ENCODE measurements around the gene P3H2. TPM values are rescaled to one million over a fixed set of nuclear protein-coding genes. Genes with fewer than 3 reads are reported as not detected.
"Not testable (repeated sequence)": the region's sequence is repeated elsewhere in the genome, so short reads cannot be mapped to it uniquely, and the experiment has no call there.

Gene P3H2, protein sequence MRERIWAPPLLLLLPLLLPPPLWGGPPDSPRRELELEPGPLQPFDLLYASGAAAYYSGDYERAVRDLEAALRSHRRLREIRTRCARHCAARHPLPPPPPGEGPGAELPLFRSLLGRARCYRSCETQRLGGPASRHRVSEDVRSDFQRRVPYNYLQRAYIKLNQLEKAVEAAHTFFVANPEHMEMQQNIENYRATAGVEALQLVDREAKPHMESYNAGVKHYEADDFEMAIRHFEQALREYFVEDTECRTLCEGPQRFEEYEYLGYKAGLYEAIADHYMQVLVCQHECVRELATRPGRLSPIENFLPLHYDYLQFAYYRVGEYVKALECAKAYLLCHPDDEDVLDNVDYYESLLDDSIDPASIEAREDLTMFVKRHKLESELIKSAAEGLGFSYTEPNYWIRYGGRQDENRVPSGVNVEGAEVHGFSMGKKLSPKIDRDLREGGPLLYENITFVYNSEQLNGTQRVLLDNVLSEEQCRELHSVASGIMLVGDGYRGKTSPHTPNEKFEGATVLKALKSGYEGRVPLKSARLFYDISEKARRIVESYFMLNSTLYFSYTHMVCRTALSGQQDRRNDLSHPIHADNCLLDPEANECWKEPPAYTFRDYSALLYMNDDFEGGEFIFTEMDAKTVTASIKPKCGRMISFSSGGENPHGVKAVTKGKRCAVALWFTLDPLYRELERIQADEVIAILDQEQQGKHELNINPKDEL
- total RNA-seq (not detected), polyA plus RNA-seq (not detected), total RNA-seq (0 to 0.43 (median 0) reads per million in 6 experiments)

DNA sequence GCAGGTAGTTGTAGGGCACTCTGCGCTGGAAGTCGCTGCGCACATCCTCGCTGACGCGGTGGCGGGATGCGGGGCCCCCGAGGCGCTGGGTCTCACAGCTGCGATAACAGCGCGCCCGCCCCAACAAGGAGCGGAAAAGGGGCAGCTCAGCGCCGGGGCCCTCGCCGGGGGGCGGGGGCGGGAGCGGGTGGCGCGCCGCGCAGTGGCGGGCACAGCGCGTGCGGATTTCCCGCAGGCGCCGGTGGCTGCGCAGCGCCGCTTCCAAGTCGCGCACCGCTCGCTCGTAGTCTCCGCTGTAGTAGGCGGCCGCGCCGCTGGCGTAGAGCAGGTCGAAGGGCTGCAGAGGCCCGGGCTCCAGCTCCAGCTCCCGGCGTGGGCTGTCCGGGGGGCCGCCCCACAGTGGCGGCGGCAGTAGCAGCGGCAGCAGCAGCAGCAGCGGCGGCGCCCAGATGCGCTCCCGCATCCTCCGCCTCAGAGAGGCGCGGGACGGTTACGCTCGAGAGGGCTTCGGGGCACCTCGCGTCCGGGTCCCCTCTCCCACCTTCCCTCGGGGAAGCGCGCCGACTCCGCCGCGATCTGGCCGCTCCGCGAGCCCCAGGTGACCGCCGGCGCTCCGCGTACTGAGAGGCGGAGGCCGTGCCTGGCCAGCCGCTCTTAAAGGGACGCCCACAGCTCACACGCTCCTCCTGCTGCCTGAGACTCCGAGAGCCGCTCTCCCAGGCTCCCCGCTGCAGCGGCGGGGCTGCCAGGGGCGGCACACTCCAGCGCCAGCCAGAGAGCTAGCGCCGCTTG lies at the start of gene P3H2:
TSS of gene P3H2 (minus strand) at position 629 of the 792 bp plus-strand sequence. CDS start at position 463, 166 bp downstream.
- peaks cover 32 to 84% (median 54%) of the 10 kb centered on the region in 5 donors for H3K27me3 Mint-ChIP-seq
- POLR2A ChIA-PET = no interaction called here
- no peaks in the 10 kb centered on the region for H3K9me3 Mint-ChIP-seq
- no peak within 1 kb of the TSS for H3K27ac Mint-ChIP-seq
- ATAC-seq = peak in 1 of 2 donors; percentile 46
- peak in 1 of 10 donors; percentile 5 for DNase-seq
- peaks cover 6 to 10% (median 8%) of the 10 kb centered on the region in 4 donors for H3K4me1 Mint-ChIP-seq
- H3K4me3 Mint-ChIP-seq = peak within 1 kb of the TSS; percentile 46 to 81 (median 70)
- H3K36me3 Mint-ChIP-seq = peaks cover 0 to 3% (median 0%) of the 10 kb centered on the region in 3 donors

DNA sequence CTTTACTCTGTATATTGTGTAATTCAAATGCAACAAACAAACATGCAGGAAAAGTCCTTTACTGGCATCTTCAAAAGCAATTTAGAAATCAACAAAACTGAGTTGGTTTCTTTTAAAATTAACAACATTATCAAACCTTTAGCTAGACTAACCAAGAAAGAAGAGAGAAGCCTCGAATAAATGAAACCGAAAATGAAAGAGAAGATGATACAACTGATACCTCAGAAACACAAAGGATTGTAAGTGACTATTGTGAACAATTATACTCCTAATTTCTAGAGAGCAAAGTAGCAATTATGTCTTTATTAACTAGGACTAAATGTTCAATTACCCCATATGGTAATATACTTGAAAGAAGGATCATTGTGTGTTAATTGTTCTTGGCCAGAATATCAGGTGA lies 49.2 kb upstream of the P3H2 start:
- Mint-ChIP-seq H3K27me3 (peaks cover 1 to 10% (median 6%) of the 10 kb centered on the region in 5 donors), H3K27ac (peak overlapping the region in 6 of 10 donors; percentile 7 to 70 (median 47)), H3K4me1 (peaks cover 0 to 19% (median 10%) of the 10 kb centered on the region in 4 donors), H3K9me3 (no peaks in the 10 kb centered on the region), H3K36me3 (no peaks in the 10 kb centered on the region), H3K4me3 (peak overlapping the region; percentile 9 to 76 (median 53))
- POLR2A ChIA-PET = no interaction called here
- ATAC-seq = no peak
- DNase-seq = no peak

DNA sequence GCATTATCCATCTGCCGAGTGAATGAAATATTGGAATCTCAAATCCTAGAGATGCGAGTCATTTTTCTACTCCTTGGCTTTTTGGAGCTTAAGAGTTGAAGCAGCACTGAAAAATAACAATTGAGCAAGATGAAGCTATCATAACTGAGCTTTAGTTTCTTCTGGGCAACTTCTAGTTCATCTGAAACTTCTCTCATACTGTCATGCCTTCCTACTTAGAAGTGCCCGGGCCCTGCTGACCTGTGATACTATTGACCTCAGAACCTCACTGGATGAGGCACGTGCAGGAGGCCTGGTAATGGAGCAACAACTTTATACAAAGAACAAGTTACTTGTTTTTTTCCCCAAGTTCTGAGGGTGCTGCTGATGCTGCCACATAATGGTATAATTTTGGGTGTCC lies 48.5 kb upstream of the P3H2 start:
- no peaks in the 10 kb centered on the region for H3K36me3 Mint-ChIP-seq
- H3K4me3 Mint-ChIP-seq = peak overlapping the region in 9 of 10 donors; percentile 9 to 76 (median 55)
- no peaks in the 10 kb centered on the region for H3K9me3 Mint-ChIP-seq
- peaks cover 0 to 6% (median 1%) of the 10 kb centered on the region in 5 donors for H3K27me3 Mint-ChIP-seq
- DNase-seq (no peak), ATAC-seq (no peak)
- POLR2A ChIA-PET = no interaction called here
- peaks cover 0 to 19% (median 10%) of the 10 kb centered on the region in 4 donors for H3K4me1 Mint-ChIP-seq
- H3K27ac Mint-ChIP-seq = peak overlapping the region in 4 of 10 donors; percentile 16 to 70 (median 55)

DNA sequence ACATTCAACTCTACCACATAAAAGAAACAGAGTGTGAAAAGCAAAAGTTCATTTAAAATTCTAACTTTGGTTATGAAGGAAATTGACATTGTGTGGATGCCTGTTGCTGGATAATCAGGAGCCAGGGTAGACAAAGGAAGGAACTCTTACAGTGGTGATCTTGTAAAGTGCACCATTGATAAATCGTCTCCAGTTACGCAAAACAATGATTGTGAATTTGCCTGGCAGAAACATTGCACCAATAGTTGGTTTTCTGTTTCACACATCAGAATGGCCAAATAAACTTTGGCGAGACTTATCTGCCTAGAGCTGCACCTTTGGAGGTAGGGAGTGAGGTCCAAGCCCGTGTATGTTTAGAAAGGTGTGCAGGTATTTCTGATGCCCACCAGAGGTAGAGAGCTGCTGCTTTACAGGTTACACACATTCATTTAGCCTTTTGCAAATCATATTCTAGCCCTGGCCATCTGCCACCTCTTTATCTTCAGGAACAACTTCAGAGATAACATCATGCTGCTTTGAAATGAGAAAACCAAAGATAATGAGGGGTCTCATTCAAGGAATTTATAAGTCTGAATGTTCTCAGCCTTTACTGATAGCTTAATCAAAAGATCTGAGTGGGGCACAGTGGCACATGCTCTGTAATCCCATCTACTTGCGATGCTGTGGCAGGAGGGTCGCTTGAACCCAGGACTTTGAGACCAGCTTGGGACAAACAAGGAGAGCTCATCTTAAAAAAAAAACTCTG lies 47.4 kb upstream of the P3H2 start:
- DNase-seq = no peak
- no peak overlapping the region for H3K4me3 Mint-ChIP-seq
- no peaks in the 10 kb centered on the region for H3K36me3 Mint-ChIP-seq
- peaks cover 0 to 3% (median 1%) of the 10 kb centered on the region in 5 donors for H3K27me3 Mint-ChIP-seq
- POLR2A ChIA-PET = no interaction called here
- H3K27ac Mint-ChIP-seq = no peak overlapping the region
- peaks cover 0 to 6% (median 0%) of the 10 kb centered on the region in 9 donors for H3K9me3 Mint-ChIP-seq
- H3K4me1 Mint-ChIP-seq = peaks cover 0 to 19% (median 10%) of the 10 kb centered on the region in 4 donors
- ATAC-seq = no peak

DNA sequence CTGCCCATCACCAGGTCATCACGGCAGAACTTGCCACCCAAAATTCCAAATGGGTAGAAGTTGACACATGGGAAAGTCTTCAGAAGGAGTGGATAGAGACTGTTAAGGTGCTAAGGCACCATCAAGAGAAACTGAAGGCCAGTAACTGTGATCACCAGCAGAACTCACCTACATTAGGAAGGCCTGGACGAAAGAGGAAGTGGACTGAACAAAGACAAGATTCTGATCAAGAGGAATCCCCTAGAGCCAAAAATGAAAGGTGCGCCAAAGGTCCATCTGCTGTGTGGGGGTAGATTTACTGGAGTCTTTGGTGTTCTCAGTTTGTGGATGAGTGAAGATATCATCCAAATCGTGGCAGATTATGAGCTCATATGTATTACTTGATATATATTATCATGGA lies 46.3 kb upstream of the P3H2 start:
- ATAC-seq = no peak
- Mint-ChIP-seq H3K27me3 (peaks cover 0 to 3% (median 1%) of the 10 kb centered on the region in 5 donors), H3K4me3 (no peak overlapping the region), H3K9me3 (peaks cover 0 to 13% (median 0%) of the 10 kb centered on the region in 9 donors), H3K27ac (no peak overlapping the region), H3K4me1 (peaks cover 0 to 19% (median 10%) of the 10 kb centered on the region in 4 donors), H3K36me3 (peaks cover 0 to 2% (median 0%) of the 10 kb centered on the region in 3 donors)
- POLR2A ChIA-PET = no interaction called here
- DNase-seq = no peak

DNA sequence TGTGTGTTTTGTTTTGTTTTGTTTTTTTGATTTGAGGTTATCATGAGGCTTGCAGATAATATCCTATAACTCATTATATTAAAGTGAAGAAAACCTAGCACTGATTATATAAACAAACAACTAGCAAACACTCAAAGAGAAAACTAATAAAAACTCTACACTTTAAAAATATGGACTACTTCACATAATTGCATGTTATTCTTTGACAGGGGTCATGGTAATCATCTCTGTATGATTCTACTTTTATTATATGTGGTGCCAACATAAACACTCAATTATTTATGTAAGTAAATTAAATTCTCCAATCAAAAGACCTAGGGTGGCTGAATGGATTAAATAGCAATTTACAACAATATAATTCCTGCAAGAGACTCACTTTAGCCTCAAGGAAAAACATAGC lies 44.6 kb upstream of the P3H2 start:
- DNase-seq (no peak), ATAC-seq (no peak)
- H3K4me1 Mint-ChIP-seq = peaks cover 0 to 19% (median 10%) of the 10 kb centered on the region in 4 donors
- peaks cover 0 to 5% (median 1%) of the 10 kb centered on the region in 5 donors for H3K27me3 Mint-ChIP-seq
- H3K9me3 Mint-ChIP-seq = peaks cover 0 to 22% (median 0%) of the 10 kb centered on the region in 9 donors
- peaks cover 0 to 2% (median 0%) of the 10 kb centered on the region in 3 donors for H3K36me3 Mint-ChIP-seq
- POLR2A ChIA-PET = no interaction called here
- H3K4me3 Mint-ChIP-seq = no peak overlapping the region
- no peak overlapping the region for H3K27ac Mint-ChIP-seq

DNA sequence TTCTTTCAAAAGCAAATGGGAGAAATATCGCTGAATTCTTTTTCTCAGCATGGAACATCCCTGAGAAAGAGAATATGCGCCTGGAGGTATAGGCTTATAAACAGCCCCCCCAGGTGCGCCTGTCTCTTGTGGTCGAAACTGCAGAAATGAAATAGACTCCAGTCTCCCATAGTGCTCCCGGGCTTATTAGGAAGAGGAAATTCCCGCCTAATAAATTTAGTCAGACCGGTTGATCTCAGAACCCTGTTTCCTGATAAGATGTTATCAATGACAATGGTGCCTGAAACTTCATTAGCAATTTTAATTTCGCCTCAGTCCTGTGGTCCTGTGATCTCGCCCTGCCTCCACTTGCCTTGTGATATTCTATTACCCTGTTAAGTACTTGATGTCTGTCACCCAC lies 41.3 kb upstream of the P3H2 start:
- H3K27me3 Mint-ChIP-seq, ATAC-seq, POLR2A ChIA-PET, H3K4me3 Mint-ChIP-seq, H3K27ac Mint-ChIP-seq, H3K36me3 Mint-ChIP-seq, DNase-seq, H3K4me1 Mint-ChIP-seq: not testable (repeated sequence)
- H3K9me3 Mint-ChIP-seq = peaks cover 0 to 22% (median 0%) of the 10 kb centered on the region in 9 donors

DNA sequence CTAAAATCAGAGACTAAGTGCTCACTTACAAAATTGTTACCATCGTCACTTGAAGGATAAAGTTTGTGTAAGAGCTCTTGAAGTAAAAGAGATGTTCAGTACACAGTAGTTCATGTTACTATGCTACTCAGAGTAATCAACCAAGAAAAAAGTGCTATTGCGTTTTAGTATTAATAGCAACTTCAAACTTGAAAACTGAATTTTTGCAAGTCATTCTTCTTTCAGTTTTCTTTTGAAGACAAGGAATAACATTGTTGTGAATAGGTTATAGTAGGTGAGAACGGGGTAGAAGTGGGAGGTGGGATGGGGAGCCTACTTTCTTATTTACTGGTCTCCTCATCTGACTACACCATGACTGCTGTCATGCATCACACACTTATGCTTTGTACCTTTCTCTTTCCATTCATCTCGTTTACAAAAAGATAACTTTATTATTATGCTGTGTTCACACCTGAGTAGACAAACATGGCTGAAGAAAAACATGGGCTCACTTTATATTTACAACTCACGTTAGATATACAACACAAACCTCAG lies 39.3 kb upstream of the P3H2 start:
- H3K27me3 Mint-ChIP-seq = peaks cover 1 to 12% (median 6%) of the 10 kb centered on the region in 5 donors
- H3K4me1 Mint-ChIP-seq = no peaks in the 10 kb centered on the region
- peaks cover 0 to 7% (median 2%) of the 10 kb centered on the region in 3 donors for H3K36me3 Mint-ChIP-seq
- H3K27ac Mint-ChIP-seq = no peak overlapping the region
- POLR2A ChIA-PET = no interaction called here
- ATAC-seq (no peak), DNase-seq (no peak)
- H3K9me3 Mint-ChIP-seq = peaks cover 0 to 22% (median 0%) of the 10 kb centered on the region in 9 donors
- H3K4me3 Mint-ChIP-seq = no peak overlapping the region

DNA sequence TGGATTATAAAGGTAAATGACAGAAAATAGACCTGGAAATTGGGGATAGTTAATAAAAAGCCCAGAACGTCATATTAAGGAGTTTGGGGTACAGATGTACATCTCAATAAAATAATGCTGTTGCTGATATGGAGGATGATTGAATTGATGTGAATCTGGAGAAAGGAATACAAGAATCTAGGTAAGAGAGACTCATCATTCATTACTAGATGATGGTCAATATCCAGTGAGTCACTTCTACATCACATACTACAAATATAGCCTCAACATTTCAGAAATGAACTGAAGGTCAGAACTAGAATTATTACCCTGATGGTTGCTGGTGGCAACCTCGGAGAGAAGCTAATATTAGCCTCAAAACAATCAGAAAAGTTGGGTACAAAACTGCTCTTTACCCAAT lies 37.6 kb upstream of the P3H2 start:
- Mint-ChIP-seq H3K4me3 (no peak overlapping the region), H3K36me3 (peaks cover 0 to 11% (median 2%) of the 10 kb centered on the region in 3 donors), H3K27ac (no peak overlapping the region), H3K9me3 (peaks cover 0 to 18% (median 0%) of the 10 kb centered on the region in 9 donors), H3K27me3 (peaks cover 2 to 19% (median 6%) of the 10 kb centered on the region in 5 donors), H3K4me1 (no peaks in the 10 kb centered on the region)
- no peak for ATAC-seq
- no peak for DNase-seq
- POLR2A ChIA-PET = no interaction called here

DNA sequence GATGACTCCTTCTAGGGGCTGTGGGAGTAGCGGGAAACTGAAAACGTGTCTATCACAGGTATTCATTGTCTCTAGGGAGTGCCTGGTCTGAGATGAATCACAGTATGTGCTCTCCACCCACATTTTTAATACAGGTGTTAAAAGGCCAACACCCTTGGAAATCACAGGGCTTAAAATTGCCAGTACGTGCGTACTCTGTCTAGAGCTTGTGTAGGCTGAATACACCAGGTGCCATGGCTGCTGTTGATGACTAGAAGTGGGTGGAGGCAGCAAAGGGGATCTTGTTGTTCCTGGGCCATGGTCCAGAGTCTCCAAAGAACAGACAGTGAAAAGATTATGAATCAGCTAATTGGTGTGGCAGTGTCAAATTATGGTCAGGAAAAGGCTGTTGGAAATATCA lies 35.1 kb upstream of the P3H2 start:
- Mint-ChIP-seq H3K4me1 (no peaks in the 10 kb centered on the region), H3K4me3 (no peak overlapping the region), H3K27ac (no peak overlapping the region), H3K27me3 (peaks cover 2 to 19% (median 5%) of the 10 kb centered on the region in 5 donors), H3K36me3 (peaks cover 0 to 11% (median 0%) of the 10 kb centered on the region in 3 donors), H3K9me3 (no peaks in the 10 kb centered on the region)
- DNase-seq = no peak
- POLR2A ChIA-PET = no interaction called here
- ATAC-seq = no peak

DNA sequence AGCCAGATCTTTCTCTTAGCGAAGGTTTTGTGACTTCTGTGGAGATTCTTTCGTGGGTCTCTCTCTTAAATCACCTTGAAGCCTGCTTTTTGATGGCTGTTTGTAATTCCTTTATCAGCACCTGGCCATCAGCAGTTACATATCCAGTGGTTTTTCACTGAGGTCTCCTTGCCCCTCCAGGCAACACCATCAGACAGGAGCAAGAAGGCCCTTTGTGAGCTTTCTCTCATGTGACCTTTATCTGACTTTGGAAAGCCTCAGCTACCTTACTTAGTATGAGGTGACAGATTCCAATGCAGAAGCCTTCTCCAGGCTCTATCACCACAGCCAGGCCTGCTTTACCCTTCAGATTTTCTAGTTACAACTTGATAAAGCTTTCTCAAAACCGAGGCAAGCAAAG lies 30.0 kb upstream of the P3H2 start:
- Mint-ChIP-seq H3K36me3 (peaks cover 0 to 6% (median 2%) of the 10 kb centered on the region in 3 donors), H3K4me1 (no peaks in the 10 kb centered on the region), H3K9me3 (no peaks in the 10 kb centered on the region), H3K27me3 (peaks cover 2 to 37% (median 9%) of the 10 kb centered on the region in 5 donors), H3K4me3 (no peak overlapping the region), H3K27ac (no peak overlapping the region)
- ATAC-seq = no peak
- POLR2A ChIA-PET = no interaction called here
- no peak for DNase-seq

Data from naive thymus-derived CD8-positive, alpha-beta T cell (primary cell).